ENCODE results near the gene SF3B5. TPM values are rescaled to one million over a fixed set of nuclear protein-coding genes. Genes with fewer than 3 reads are reported as not detected.

The SF3B5 gene
- polyA plus RNA-seq, 3 donors = 271 to 445 (median 355) TPM

DNA sequence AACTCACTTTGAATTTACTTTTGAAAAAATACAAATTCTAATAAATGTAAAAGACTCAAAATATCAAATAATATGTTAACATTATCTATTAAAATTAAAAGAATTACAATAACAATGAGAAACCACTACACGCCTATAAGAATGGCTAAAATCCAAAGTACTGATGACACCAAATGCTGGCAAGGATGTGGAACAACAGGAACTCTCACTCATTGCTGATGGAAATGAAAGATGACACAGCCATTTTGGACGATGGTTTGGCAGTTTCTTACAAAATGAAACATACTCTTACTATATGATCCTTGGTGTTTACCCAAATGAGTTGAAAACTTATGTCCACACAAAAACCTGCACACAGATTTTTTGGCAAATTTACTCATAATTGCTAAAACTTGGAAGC, 39.4 kb upstream of the SF3B5 start:
- no peaks in the 10 kb centered on the region for H3K9me3 ChIP-seq (replicated peaks in 1 of 2; ENCODE audit: control insufficient read depth in 1 of 2, insufficient read depth in 1 of 2, low read length in 2 of 2)
- DNase-seq = no peak
- WGBS (ENCODE audit: insufficient coverage) = 80% methylated on average over 1 of the region's 2 CpGs

DNA sequence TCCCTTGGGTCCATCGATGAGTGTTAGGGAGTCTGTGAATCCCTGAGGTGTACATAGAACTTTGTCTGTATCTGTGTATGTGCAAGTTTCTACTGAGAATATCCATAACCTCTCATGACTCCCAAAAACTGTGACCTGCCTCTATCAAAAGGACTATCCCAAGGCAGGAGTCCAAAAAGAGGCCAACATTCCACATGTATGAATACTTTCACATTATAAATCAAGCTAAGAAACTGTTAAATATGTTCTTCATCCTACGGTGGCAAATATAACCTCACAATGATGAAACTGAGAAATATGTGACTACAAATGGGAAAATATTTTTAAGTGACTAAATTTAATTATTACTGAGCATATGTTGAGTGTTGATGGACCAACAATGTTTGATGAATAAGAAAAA, 38.8 kb upstream of the SF3B5 start:
- no peaks in the 10 kb centered on the region for H3K27me3 ChIP-seq (ENCODE audit: control insufficient read depth in 2 of 2, insufficient read depth in 2 of 2, low read length in 2 of 2)
- Mint-ChIP-seq H3K4me1 (peaks cover 15% of the 10 kb centered on the region), H3K9me3 (no peaks in the 10 kb centered on the region), H3K4me3 (no peak overlapping the region), H3K27ac (no peak overlapping the region), H3K27me3 (ENCODE audit: low read depth in 3 of 3) (peaks cover 0 to 2% (median 0%) of the 10 kb centered on the region in 3 donors), H3K36me3 (no peaks in the 10 kb centered on the region)
- WGBS (ENCODE audit: insufficient coverage) = no CpG with 5 or more reads among the region's 2 CpGs
- DNase-seq = no peak
- TF ChIP-seq, protein P1, sequence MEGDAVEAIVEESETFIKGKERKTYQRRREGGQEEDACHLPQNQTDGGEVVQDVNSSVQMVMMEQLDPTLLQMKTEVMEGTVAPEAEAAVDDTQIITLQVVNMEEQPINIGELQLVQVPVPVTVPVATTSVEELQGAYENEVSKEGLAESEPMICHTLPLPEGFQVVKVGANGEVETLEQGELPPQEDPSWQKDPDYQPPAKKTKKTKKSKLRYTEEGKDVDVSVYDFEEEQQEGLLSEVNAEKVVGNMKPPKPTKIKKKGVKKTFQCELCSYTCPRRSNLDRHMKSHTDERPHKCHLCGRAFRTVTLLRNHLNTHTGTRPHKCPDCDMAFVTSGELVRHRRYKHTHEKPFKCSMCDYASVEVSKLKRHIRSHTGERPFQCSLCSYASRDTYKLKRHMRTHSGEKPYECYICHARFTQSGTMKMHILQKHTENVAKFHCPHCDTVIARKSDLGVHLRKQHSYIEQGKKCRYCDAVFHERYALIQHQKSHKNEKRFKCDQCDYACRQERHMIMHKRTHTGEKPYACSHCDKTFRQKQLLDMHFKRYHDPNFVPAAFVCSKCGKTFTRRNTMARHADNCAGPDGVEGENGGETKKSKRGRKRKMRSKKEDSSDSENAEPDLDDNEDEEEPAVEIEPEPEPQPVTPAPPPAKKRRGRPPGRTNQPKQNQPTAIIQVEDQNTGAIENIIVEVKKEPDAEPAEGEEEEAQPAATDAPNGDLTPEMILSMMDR (IDR thresholded peaks at IDR 0.05) = no peak
- no peak overlapping the region for H3K4me3 ChIP-seq (replicated peaks in 1 of 3; ENCODE audit: low read depth in 2 of 3, low read length in 3 of 3)
- H2AFZ ChIP-seq (ENCODE audit: insufficient read depth, low read depth, low read length, poor library complexity, severe bottlenecking) = no peak overlapping the region
- intact Hi-C loops (cut with micrococcal nuclease) = no loop called here
- no peak overlapping the region for H3K27ac ChIP-seq (ENCODE audit: low read depth in 1 of 2, low read length in 2 of 2)
- no peak overlapping the region for H3K9ac ChIP-seq (ENCODE audit: insufficient read depth, low read length, poor library complexity, severe bottlenecking)
- no peak overlapping the region for H3K4me2 ChIP-seq (replicated peaks; ENCODE audit: extremely low read depth, low read length, poor library complexity, severe bottlenecking)
- H4K20me1 ChIP-seq (ENCODE audit: insufficient read depth, low read length) = no peaks in the 10 kb centered on the region
- no peaks in the 10 kb centered on the region for H3K79me2 ChIP-seq (ENCODE audit: insufficient read depth, low read length)
- no peaks in the 10 kb centered on the region for H3K36me3 ChIP-seq (replicated peaks in 1 of 2; ENCODE audit: control insufficient read depth in 1 of 2, insufficient read depth in 2 of 2, low read length in 2 of 2)
- peaks cover 6 to 13% of the 10 kb centered on the region in 2 donors for H3K4me1 ChIP-seq (ENCODE audit: control insufficient read depth in 1 of 2, insufficient read depth in 2 of 2, low read length in 2 of 2)
- H3K9me3 ChIP-seq (replicated peaks in 1 of 2; ENCODE audit: control insufficient read depth in 1 of 2, insufficient read depth in 1 of 2, low read length in 2 of 2) = no peaks in the 10 kb centered on the region

More for the DNA sequence above, 39.4 kb upstream of the SF3B5 start:
- Mint-ChIP-seq H3K4me1 (peaks cover 13% of the 10 kb centered on the region), H3K27ac (no peak overlapping the region), H3K9me3 (no peaks in the 10 kb centered on the region), H3K36me3 (no peaks in the 10 kb centered on the region), H3K4me3 (no peak overlapping the region), H3K27me3 (ENCODE audit: low read depth in 3 of 3) (peaks cover 0 to 2% (median 0%) of the 10 kb centered on the region in 3 donors)
- no peaks in the 10 kb centered on the region for H3K79me2 ChIP-seq (ENCODE audit: insufficient read depth, low read length)
- H3K4me1 ChIP-seq (ENCODE audit: control insufficient read depth in 1 of 2, insufficient read depth in 2 of 2, low read length in 2 of 2) = peaks cover 8 to 13% of the 10 kb centered on the region in 2 donors
- H3K9ac ChIP-seq (ENCODE audit: insufficient read depth, low read length, poor library complexity, severe bottlenecking) = no peak overlapping the region
- no peaks in the 10 kb centered on the region for H3K36me3 ChIP-seq (replicated peaks in 1 of 2; ENCODE audit: control insufficient read depth in 1 of 2, insufficient read depth in 2 of 2, low read length in 2 of 2)
- H2AFZ ChIP-seq (ENCODE audit: insufficient read depth, low read depth, low read length, poor library complexity, severe bottlenecking) = no peak overlapping the region
- H3K4me2 ChIP-seq (replicated peaks; ENCODE audit: extremely low read depth, low read length, poor library complexity, severe bottlenecking) = no peak overlapping the region
- H3K4me3 ChIP-seq (replicated peaks in 1 of 3; ENCODE audit: low read depth in 2 of 3, low read length in 3 of 3) = no peak overlapping the region
- no peak overlapping the region for H3K27ac ChIP-seq (ENCODE audit: low read depth in 1 of 2, low read length in 2 of 2)
- H3K27me3 ChIP-seq (ENCODE audit: control insufficient read depth in 2 of 2, insufficient read depth in 2 of 2, low read length in 2 of 2) = no peaks in the 10 kb centered on the region
- no peaks in the 10 kb centered on the region for H4K20me1 ChIP-seq (ENCODE audit: insufficient read depth, low read length)
- intact Hi-C loops (cut with micrococcal nuclease) = no loop called here
- TF ChIP-seq, protein P1 (IDR thresholded peaks at IDR 0.05) = no peak

All from CD14-positive monocyte (primary cell).